WI38 (cell line): ENCODE data around the gene RPS29.
A peak's percentile ranks its signal among the peaks of the same experiment; 100 is the strongest.

Source experiments
- H3K4me3 ChIP-seq: 2 replicates; pipeline ENCODE4 v1.5.1; 2011; ENCODE audit warnings: low read depth, mild to moderate bottlenecking, control low read depth, low read length
- CTCF ChIP-seq: IDR thresholded peaks from 2 replicates; pipeline ENCODE4 v1.5.1; 2012; ENCODE audit warnings: low read depth, mild to moderate bottlenecking, control low read depth, low read length

RPS29 gene

DNA sequence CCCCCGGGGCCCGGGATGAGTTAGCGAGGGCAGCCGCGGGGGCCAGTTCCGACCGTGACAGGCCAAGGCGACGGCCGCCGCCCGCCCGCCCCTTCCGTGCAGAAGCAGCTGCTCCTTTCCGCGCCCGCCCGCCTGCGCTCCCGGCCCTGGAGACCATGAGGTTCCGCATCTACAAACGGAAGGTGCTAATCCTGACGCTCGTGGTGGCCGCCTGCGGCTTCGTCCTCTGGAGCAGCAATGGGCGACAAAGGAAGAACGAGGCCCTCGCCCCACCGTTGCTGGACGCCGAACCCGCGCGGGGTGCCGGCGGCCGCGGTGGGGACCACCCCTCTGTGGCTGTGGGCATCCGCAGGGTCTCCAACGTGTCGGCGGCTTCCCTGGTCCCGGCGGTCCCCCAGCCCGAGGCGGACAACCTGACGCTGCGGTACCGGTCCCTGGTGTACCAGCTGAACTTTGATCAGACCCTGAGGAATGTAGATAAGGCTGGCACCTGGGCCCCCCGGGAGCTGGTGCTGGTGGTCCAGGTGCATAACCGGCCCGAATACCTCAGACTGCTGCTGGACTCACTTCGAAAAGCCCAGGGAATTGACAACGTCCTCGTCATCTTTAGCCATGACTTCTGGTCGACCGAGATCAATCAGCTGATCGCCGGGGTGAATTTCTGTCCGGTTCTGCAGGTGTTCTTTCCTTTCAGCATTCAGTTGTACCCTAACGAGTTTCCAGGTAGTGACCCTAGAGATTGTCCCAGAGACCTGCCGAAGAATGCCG, 35.1 kb upstream of the RPS29 start:
- TF ChIP-seq CTCF, result no peak
- peak overlapping the region; percentile 96 for H3K4me3 ChIP-seq

GRCh38 chr14:49620182-49621113, 34.3 kb upstream of the RPS29 start, which contains the start of the genes MGAT2 and RPL36AL:
MGAT2 (plus strand) TSS chr14:49620799; CDS start chr14:49621269, 470 bp downstream.
RPL36AL (minus strand) TSS chr14:49620626; CDS start chr14:49619104, 1,522 bp downstream.
- TF ChIP-seq CTCF, result 0 out of 2 replicates have a peak, but pooled peaks have one; percentile 13
- peak within 1 kb of the TSS; percentile 96 for H3K4me3 ChIP-seq

- H3K4me3 ChIP-seq, result peak overlapping the region; percentile 96
These were observed 33.5 kb upstream of the RPS29 start for GRCh38 chr14:49619730-49620129.

DNA sequence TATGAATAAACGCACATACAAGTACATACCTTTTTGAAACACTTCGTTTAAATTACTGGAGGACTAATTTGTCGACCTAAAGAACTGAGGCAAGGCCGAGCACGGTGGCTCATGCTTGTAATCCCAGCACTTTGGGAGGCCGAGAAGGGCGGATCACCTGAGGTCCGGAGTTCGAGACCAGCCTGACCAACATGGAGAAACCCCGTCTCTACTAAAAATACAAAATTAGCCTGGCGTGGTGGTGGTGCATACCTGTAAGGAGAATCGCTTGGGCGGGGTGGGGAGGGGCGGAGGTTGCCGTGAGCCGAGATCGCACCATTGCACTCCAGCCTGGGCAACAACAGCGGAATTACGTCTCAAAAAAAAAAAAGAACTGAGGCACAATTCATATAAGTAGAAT, 33.1 kb upstream of the RPS29 start:
- H3K4me3 ChIP-seq, result peak overlapping the region; percentile 96

More at GRCh38 chr14:49619730-49620129, 33.5 kb upstream of the RPS29 start:
- no peak for TF ChIP-seq CTCF

GRCh38 chr14:49617852-49618519, 31.8 kb upstream of the RPS29 start:
- no peak for TF ChIP-seq CTCF
- H3K4me3 ChIP-seq, result peak overlapping the region; percentile 9; the same call in 1 of the 2 replicates

GRCh38 chr14:49615776-49616175, 29.6 kb upstream of the RPS29 start:
- TF ChIP-seq CTCF, result no peak
- H3K4me3 ChIP-seq, result no peak overlapping the region

DNA sequence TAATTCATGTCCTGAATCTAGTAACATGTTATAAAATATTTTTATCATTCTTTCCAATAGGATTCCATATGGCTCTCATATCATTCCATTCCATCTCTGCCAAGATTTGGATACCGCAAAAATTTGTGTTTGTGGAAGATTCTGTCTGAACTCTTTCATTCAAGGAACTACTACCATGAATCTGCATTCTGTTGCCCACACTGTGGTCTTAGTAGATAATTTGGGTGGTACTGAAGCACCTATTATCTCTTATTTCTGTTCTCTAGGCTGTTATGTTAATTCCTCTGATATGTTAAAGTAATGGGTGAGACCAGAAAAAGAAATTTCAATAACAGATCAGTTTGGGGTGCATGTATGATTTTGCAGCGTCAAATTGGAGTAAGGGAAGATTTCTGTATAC, 28.0 kb upstream of the RPS29 start:
- TF ChIP-seq CTCF, result no peak

More for the DNA sequence above, 28.0 kb upstream of the RPS29 start:
- H3K4me3 ChIP-seq, result no peak overlapping the region
